Measurements from ENCODE around the gene CFHR4. TPM values are rescaled to one million over a fixed set of nuclear protein-coding genes. Genes with fewer than 3 reads are reported as not detected.

Gene CFHR4
- total and polyA plus RNA-seq, 2 of the 4 experiments (the other 2 are of a cell fraction): not detected

GRCh38 chr1:196951711-196952394, 64.0 kb downstream of the CFHR4 start:
- H3K4me2 ChIP-seq (ENCODE audit: low read depth, low read length): no peak overlapping the region
- no peak overlapping the region for H2AFZ ChIP-seq (replicated peaks; ENCODE audit: low read length, poor library complexity)
- no peak for TF ChIP-seq BHLHE40 (IDR thresholded peaks at IDR 0.05; ENCODE audit: low read depth, low read length)
- TF ChIP-seq RFX5 (IDR thresholded peaks at IDR 0.05; ENCODE audit: low read depth, low read length): no peak
- TF ChIP-seq MXI1 (IDR thresholded peaks at IDR 0.05; ENCODE audit: borderline replicate concordance, low read depth, low read length): no peak
- no peak for TF ChIP-seq MAZ (IDR thresholded peaks at IDR 0.05; ENCODE audit: borderline replicate concordance, low read depth, low read length)
- TF ChIP-seq USF2 (IDR thresholded peaks at IDR 0.05; ENCODE audit: low read depth, low read length): no peak
- TF ChIP-seq CHD1 (IDR thresholded peaks at IDR 0.05; ENCODE audit: low read depth, low read length): no peak
- no peak for TF ChIP-seq CEBPB (IDR thresholded peaks at IDR 0.05; ENCODE audit: low read depth, low read length)
- TF ChIP-seq RCOR1 (IDR thresholded peaks at IDR 0.05; ENCODE audit: insufficient replicate concordance, low read length): no peak
- no peak for TF ChIP-seq POLR2A (IDR thresholded peaks at IDR 0.05; ENCODE audit: low read depth, low read length)
- TF ChIP-seq ELK1 (IDR thresholded peaks at IDR 0.05; ENCODE audit: borderline replicate concordance, low read depth, low read length): no peak
- no peak for TF ChIP-seq NFE2L2 (IDR thresholded peaks at IDR 0.05; ENCODE audit: low read depth, low read length)
- TF ChIP-seq MAFK (IDR thresholded peaks at IDR 0.05; ENCODE audit: low read depth, low read length): no peak
- TF ChIP-seq FOS (IDR thresholded peaks at IDR 0.05; ENCODE audit: low read depth, low read length): no peak
- TF ChIP-seq CTCF (conservative IDR thresholded peaks at IDR 0.05; ENCODE audit: low read depth, low read length): no peak
- no peak for TF ChIP-seq RAD21 (IDR thresholded peaks at IDR 0.05; ENCODE audit: low read length)
- no peak for TF ChIP-seq SMC3 (IDR thresholded peaks at IDR 0.05; ENCODE audit: low read depth, low read length)
- no peak overlapping the region for H3K9ac ChIP-seq (ENCODE audit: low read depth, low read length)
- H3K79me1 ChIP-seq (ENCODE audit: low read depth in 1 of 2, low read length in 2 of 2): no peaks in the 10 kb centered on the region
- BruUV-seq (replicated peaks): no TSS peak
- no peaks in the 10 kb centered on the region for H3K9me3 ChIP-seq (ENCODE audit: control insufficient read depth, insufficient read depth, low read length)
- no peak overlapping the region for H4K8ac ChIP-seq (ENCODE audit: low read depth in 2 of 2, low read length in 2 of 2)
- H3K14ac ChIP-seq (replicated peaks; ENCODE audit: low read depth, low read length): no peak overlapping the region
- H2BK120ac ChIP-seq (ENCODE audit: low read depth, low read length): no peak overlapping the region
- no peak overlapping the region for H2BK5ac ChIP-seq (ENCODE audit: low read depth, low read length, poor library complexity, severe bottlenecking)
- ChIA-PET CTCF (no interaction called here), POLR2A (ENCODE audit: unreplicated experiment) (no interaction called here)
- DNase-seq: peak; percentile 13
- H3K56ac ChIP-seq (ENCODE audit: extremely low read depth, insufficient read depth, low read length): no peak overlapping the region
- in situ Hi-C loops (cut with MboI; ENCODE audit: low sequenced_read_pairs) (no loop called here), intact Hi-C loops (cut with micrococcal nuclease) (no loop called here), dilution Hi-C loops (cut with HindIII; ENCODE audit: low sequenced_read_pairs, unreplicated experiment) (no loop called here)
- H3K36me3 ChIP-seq (ENCODE audit: control insufficient read depth, insufficient read depth, low read length): no peaks in the 10 kb centered on the region
- no peaks in the 10 kb centered on the region for H3K27me3 ChIP-seq (ENCODE audit: control insufficient read depth, insufficient read depth, low read length)
- H4K5ac ChIP-seq (ENCODE audit: low read depth, low read length): no peak overlapping the region
- H3K4ac ChIP-seq (ENCODE audit: low read depth, low read length): no peak overlapping the region
- H3K18ac ChIP-seq (ENCODE audit: low read depth, low read length): no peak overlapping the region
- no peaks in the 10 kb centered on the region for H3K4me1 ChIP-seq (ENCODE audit: control insufficient read depth, insufficient read depth, low read length)
- H2AK5ac ChIP-seq (ENCODE audit: low read depth, low read length): no peak overlapping the region
- H3K4me3 ChIP-seq (ENCODE audit: insufficient read depth, low read depth, low read length): no peak overlapping the region
- no peaks in the 10 kb centered on the region for H3K9me1 ChIP-seq (ENCODE audit: insufficient read depth, low read length)
- no peak overlapping the region for H2BK20ac ChIP-seq (ENCODE audit: low read depth, low read length)
- no peak overlapping the region for H2BK15ac ChIP-seq (ENCODE audit: low read depth, low read length)
- peak; percentile 59 for ATAC-seq (ENCODE audit: low read depth)
- no CpG with 5 or more reads among the region's 2 CpGs for WGBS, 2 experiments (ENCODE audit: extremely low coverage in 2 of 2, insufficient read length in 1 of 2)
- no peak overlapping the region for H3K23ac ChIP-seq (ENCODE audit: low read depth, low read length)
- no peak overlapping the region for H3K27ac ChIP-seq (ENCODE audit: insufficient read depth, low read length)
- no peak overlapping the region for H4K91ac ChIP-seq (ENCODE audit: insufficient read depth, low read depth, low read length)
- no peak overlapping the region for H2AK9ac ChIP-seq (replicated peaks; ENCODE audit: low read depth, low read length, poor library complexity)
- H4K20me1 ChIP-seq (ENCODE audit: insufficient read depth, low read length): no peaks in the 10 kb centered on the region
